GM19372 (cell line): ENCODE measurements around the gene SLC1A5.
"Not testable (repeated sequence)": the region's sequence is repeated elsewhere in the genome, so short reads cannot be mapped to it uniquely, and the experiment has no call there.

Experiments
- ATAC-seq: cut with Tn5 transposase; IDR thresholded peaks from one replicate; pipeline ENCODE4 v1.9.1; 2021; ENCODE audit warnings: mild to moderate bottlenecking, low read depth, moderate library complexity; ENCODE audit not compliant: unreplicated experiment

Gene SLC1A5

GRCh38 chr19:46788262-46788967 lies at the start of gene SLC1A5:
Gene SLC1A5 (minus strand): TSS chr19:46788594. CDS start chr19:46787965, 629 bp downstream.
- ATAC-seq: peak; percentile 72

- ATAC-seq: no peak
Observed at GRCh38 chr19:46838160-46838559, 49.8 kb upstream of the SLC1A5 start.

GRCh38 chr19:46834984-46835383 lies 46.6 kb upstream of the SLC1A5 start:
- ATAC-seq: no peak

- no peak for ATAC-seq
Observed at GRCh38 chr19:46834121-46834520, 45.7 kb upstream of the SLC1A5 start.

- ATAC-seq: no peak
Observed at GRCh38 chr19:46830864-46831263, 42.5 kb upstream of the SLC1A5 start.

GRCh38 chr19:46828484-46828883 lies 40.1 kb upstream of the SLC1A5 start:
- ATAC-seq: no peak

GRCh38 chr19:46825731-46826055 lies 37.3 kb upstream of the SLC1A5 start:
- no peak for ATAC-seq

- no peak for ATAC-seq
Observed at GRCh38 chr19:46824890-46825730, 36.7 kb upstream of the SLC1A5 start.

- no peak for ATAC-seq
Observed at GRCh38 chr19:46823049-46823448, 34.7 kb upstream of the SLC1A5 start.

GRCh38 chr19:46822410-46822787 lies 34.0 kb upstream of the SLC1A5 start:
- ATAC-seq: not testable (repeated sequence)

GRCh38 chr19:46821512-46822409 lies 33.4 kb upstream of the SLC1A5 start:
- ATAC-seq: no peak

GRCh38 chr19:46818812-46819211 lies 30.4 kb upstream of the SLC1A5 start:
- ATAC-seq: no peak

GRCh38 chr19:46815833-46816627 lies 27.6 kb upstream of the SLC1A5 start:
- no peak for ATAC-seq

GRCh38 chr19:46813839-46814358 lies 25.5 kb upstream of the SLC1A5 start:
- ATAC-seq: no peak

GRCh38 chr19:46812977-46813838 lies 24.8 kb upstream of the SLC1A5 start:
- ATAC-seq: no peak

- ATAC-seq: no peak
Observed at GRCh38 chr19:46809534-46810272, 21.3 kb upstream of the SLC1A5 start.

GRCh38 chr19:46806656-46807055 lies 18.3 kb upstream of the SLC1A5 start:
- no peak for ATAC-seq

GRCh38 chr19:46804432-46804831 lies 16.0 kb upstream of the SLC1A5 start:
- not testable (repeated sequence) for ATAC-seq
